Upper lobe of left lung (tissue), 4 donors: ENCODE results near the gene COL6A3.

Experiments used
- CTCF ChIP-seq, 6 experiments: fragments of 450-650 bp in 4 of 6; fragments of 200-600 bp in 2 of 6; sonication (generic) in 2 of 6; IDR thresholded peaks; one replicate each; pipeline ENCODE4 v1.5.1; 2016 to 2019; ENCODE audit warnings: antibody characterized with exemption in 6 of 6
- POLR2A ChIP-seq, 4 donors: fragments of 450-650 bp; IDR thresholded peaks; one replicate each; pipeline ENCODE4 v1.5.1; 2016 to 2017; ENCODE audit warnings: antibody characterized with exemption in 4 of 4, mild to moderate bottlenecking in 2 of 4

DNA sequence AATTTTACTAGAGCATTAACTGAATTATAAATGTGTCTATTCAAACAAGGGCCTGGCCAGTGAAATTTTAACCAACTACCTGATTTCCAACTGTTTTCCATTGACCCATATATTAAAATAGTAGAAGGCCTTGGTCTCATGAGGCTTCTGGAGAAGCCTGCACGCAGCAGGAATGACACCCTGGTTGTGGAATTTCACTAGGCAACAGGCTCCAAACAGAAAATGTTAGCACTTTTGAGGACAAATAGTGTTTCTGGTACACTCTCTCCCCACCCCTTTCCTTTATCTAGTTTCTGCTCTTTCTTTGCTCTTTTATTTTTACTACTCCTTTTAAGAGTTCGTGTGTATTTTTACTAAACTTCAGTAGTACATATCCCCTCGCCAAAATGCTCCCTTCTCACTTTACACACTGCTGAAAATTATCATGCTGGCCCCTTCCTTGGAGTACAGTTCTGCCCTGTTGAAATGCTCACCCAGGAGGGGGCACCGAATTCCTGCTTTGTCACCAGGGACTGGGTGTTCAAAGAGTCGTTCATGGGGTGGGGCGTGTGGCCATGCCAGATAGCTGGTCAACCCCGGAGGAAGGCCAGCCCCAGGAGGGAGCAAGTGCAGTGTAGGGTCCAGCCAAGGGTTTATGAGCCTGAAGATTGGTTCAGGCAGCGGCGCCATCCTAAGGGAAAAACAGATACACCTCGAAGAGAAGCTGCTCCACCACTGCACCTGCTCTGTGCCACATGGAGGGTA, 22.1 kb upstream of the COL6A3 start:
- TF ChIP-seq CTCF (IDR thresholded peaks at IDR 0.05), result no peak
- no peak for TF ChIP-seq POLR2A (IDR thresholded peaks at IDR 0.05)
